HG03159 (cell line): ENCODE results near the gene SLC19A1.

Experiments
- ATAC-seq: cut with Tn5 transposase; IDR thresholded peaks from one replicate; pipeline ENCODE4 v1.9.1; 2021; ENCODE audit warnings: mild to moderate bottlenecking, moderate library complexity; ENCODE audit not compliant: unreplicated experiment

Gene SLC19A1

GRCh38 chr21:45448810-45449657, 93.2 kb downstream of the SLC19A1 start:
- ATAC-seq: no peak

- no peak for ATAC-seq
Observed at GRCh38 chr21:45448283-45448809, 93.9 kb downstream of the SLC19A1 start.
